ENCODE data around the gene ZSCAN30.
A peak's percentile ranks its signal among the peaks of the same experiment; 100 is the strongest.

Gene ZSCAN30

DNA sequence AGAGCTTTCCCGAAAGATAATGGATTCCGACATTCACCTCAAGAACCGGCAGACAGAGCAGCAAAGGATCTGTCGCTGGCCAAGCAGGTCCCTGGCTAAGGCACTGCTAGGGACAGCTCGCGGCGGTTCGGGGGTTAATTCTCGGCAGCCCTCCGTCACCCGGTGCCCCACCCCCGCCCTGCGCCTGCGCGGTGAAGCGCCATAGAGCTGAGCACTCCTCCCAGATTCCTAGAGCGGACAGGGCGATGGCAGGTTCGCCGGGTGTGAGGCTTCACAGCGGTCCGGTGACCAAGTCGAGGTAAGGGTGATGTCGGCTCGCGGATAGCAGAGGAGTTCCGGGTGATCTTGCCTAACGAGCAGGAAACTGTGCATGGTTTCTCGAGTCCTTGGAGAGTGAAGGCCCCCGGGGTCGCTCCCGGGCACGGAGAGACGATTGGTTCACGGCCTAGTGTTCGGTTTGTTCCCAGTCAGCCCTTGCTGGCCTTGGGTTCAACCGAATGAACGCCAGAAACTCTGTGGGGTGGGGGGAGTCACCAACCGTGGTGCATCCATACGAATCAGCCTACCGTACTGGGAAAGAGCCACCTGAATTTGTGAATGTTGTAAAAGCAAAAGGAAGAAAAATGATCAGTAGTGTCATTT lies at the start of gene ZSCAN30:
Gene ZSCAN30 (minus strand): TSS at position 136 of the 642 bp plus-strand sequence. CDS start 25,877 bp downstream, outside the sequence.
- peak; percentile 91 to 92 for DNase-seq (ENCODE audit: low read depth in 2 of 2)

DNA sequence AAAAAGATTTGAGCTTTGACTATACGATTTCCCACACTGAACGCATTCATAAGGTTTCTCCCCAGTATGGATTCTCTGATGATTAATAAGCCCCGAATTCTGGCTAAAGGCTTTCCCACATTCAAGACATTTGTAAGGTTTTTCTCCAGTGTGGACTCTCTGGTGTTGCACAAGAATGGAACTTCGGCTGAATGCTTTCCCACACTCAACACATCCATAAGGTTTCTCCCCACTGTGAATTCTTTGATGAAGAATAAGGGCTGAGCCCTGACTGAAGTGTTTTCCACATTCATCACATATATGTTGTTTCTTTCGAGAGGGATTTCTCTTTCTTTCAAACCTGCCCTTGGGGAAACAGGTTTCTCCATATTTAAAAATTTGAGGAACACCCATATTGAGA lies 47.3 kb upstream of the ZSCAN30 start:
- no peak for DNase-seq (ENCODE audit: low read depth in 2 of 2)

DNA sequence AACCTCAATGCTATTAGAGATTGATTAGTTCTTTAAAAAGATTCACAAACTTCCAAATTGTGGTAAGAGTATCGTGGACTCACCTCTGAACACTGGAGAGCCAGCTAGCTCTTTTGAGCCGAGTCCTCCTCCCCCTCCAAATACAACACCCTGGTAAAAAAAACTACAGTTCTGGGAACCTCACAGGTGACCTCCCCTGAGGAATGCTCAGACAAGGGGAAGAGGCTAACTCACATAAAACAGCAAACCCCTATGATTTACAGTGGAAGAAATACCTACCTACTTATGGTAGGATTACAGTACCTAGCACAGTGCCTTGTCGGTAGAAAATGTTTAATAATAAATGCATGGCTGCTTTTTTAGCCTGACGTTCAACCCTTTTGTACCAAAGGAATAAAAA lies 45.8 kb upstream of the ZSCAN30 start:
- DNase-seq (ENCODE audit: low read depth in 2 of 2), result no peak

DNA sequence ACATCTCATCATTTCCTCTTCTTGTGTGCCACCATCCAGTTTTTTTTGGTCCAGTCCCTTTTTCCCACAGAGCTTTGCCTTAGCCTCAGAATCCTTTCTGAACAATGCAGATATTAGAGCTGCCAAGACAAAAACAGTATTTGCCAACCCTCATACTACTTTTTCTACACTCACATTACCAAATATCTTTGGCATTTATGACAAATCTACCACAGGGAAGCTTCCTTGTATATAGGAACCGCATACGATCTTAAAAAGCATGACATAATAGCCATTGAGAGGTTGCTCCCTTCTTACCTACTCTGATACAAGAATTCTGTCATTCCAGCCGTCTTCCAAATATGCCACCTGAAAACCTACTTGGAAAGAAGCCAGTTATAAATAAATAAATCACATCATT lies 44.8 kb upstream of the ZSCAN30 start:
- DNase-seq (ENCODE audit: low read depth in 2 of 2), result no peak

DNA sequence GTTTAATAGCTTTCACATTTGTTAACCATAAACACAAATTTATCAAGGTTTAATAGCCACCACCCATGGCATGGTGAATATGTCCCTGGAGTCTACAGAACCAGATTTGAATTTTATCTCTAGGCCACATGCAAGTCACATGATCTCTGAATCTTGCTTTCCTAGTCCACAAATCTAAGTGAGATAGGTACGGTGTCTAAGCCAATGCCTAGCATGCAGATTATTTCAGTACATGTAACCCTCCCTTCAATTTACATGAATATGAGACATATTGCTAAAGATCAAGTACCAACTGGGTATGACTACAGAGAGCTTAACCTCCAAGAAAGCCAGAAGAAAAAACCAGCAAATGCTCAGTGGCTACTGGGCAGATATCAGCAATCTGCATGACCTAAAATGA lies 44.2 kb upstream of the ZSCAN30 start:
- DNase-seq (ENCODE audit: low read depth in 2 of 2), result no peak

DNA sequence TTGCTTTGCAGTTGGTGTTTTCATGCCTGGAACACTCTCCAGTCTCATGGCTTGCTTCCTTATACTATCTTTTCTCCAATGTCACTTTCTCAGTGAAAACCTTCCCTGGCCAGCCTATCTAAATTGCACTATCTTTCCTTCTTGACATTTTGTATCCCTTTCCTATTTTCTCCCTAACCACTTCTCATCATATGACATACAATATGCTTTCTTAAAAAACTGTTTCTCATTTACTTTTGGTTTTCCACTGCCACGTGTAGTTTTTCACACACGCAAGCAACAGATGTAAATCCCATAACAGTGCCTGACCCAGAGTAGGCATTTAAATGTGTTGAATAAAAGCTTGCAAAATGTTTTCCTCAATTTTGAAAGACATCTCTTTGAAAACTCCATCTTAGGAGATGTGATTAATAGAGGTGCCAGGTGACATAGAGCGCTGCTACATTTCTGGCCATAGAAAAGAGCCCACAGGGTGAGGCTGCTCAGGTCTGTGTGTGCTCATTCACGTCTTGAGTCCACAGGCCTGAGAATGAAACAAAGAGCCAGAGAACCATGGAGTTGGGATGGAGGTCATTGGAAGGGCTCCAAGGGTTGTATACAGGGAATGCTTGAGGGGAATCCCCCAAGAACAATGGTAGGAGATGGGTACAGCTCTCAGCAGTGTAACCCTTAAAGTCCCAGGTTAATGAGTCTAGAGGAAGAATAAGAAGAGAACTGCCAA lies 41.5 kb upstream of the ZSCAN30 start:
- DNase-seq (ENCODE audit: low read depth in 2 of 2), result no peak

DNA sequence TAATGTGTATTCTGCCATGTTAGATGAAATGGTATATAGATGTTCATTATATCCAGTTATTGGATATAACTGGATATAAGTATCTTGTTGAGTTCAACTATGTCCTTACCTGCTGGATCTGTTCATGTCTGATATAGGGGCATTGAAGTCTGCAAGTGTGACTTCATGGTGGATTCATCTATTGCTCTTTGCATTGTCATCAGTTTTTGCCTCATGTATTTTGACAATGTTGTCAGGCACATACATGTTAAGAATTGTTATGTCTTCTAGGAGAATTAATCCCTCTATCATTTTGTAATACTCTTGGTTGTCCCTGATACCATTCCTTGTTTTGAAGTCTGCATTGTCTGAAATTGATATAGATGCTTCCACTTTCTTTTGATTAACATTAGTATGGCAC lies 38.8 kb upstream of the ZSCAN30 start:
- no peak for DNase-seq (ENCODE audit: low read depth in 2 of 2)

DNA sequence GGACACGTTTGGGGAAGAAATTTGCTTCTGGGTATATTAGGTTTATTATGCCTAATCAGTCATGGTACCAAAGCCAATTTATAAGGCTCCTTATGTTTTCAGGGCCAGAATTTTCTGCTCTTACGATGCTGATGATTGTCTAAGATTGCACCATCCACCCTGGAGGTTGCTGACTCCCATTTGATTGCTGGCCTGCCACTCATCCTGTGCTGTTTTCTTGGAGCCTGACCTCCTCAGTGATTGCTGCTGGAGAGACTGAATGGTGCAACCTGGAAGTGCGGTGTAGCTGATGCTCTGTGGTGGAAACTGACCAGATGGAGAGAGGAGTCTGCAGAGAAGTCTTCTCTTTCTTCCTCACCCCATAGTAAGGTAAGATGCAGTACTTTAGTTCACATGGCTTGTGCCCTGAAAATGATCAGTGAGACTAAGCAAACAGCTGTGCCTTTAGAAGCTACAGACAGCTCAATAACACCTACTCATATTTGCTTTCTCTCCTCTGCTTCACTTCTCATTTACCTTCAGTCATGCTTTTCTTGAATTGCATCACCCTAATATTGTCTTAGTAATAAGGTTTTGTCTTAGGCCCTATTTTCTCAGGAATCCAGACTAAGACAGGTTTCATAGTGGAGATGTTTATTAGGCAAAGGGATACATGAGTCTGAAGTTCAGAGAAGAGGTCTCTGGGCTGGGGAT lies 36.8 kb upstream of the ZSCAN30 start:
- DNase-seq (ENCODE audit: low read depth in 2 of 2), result no peak

DNA sequence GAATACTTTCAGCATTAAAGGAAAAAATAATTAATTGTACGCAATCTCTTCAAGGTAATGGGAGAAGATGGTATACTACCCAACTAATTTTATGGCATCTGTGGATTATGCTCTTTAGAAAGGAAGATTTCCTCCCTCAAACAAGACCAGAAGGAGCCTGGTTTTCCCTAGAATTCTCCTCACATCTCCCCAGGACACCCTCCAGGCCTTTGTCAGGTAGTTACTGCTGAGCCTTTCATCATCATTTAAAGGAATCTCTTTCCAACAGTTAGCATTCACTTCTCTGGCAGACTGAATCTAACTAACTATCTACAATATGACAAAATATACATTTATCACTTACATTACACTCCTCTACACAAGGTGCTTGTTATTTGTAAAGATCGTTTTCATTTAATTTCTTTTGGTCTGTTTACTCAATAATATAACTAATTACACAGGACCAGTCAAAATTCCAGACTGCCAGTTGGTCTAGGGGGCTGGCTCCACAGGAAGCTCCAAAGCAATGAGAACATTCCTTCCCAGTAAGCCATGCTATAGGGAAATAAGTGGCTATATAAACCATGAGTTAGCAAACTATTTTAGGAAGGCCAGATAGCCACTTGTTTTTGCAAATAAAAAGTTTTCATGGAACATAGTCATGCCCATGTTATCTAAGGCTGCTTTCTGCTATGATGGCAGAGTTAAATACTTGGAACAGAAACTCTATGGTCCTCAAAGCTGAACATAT lies 35.1 kb upstream of the ZSCAN30 start:
- DNase-seq (ENCODE audit: low read depth in 2 of 2), result no peak

DNA sequence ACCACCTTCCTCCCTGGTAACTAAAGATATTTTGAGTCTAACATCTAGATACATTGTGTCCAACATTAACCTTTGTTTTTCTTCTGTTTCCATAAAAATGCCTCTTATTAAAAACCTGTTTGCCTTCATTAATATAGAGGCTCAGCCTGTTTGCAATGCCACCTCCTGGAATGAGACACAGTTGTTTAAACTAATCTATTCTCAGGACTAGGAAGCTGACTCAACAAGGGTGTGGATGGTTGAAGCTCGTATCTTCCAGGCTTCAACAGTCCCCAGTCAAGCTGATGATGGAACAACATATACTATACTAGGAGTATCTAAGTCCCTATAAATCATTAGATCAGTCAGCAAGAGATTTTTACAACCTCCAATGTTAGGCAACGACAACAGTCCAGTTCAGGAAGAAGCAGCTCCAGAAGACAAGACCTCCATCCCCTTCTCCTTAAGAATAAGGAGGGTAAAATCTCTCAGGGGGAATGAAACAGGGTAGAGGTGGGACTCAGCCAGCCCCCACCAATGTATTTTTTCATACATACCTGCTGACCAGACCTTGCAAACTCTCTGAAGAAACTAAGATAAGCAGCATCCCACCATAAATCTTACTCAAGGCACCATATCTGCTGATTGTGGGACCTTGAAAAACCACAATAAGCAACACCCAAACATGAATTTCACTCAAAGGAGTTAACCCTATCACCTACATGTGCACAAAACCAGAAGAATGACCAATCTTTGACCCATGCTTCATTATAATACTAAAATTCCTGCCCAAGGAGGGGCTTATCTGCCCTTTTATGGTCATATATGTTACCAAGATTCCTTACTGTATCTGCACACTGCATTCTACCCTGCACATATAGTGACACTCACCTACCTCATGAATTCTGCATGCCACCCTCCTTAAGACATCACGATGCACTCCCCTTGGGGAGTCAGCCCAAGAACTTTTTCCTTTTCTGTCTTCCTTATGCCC lies 32.7 kb upstream of the ZSCAN30 start:
- DNase-seq (ENCODE audit: low read depth in 2 of 2), result no peak

DNA sequence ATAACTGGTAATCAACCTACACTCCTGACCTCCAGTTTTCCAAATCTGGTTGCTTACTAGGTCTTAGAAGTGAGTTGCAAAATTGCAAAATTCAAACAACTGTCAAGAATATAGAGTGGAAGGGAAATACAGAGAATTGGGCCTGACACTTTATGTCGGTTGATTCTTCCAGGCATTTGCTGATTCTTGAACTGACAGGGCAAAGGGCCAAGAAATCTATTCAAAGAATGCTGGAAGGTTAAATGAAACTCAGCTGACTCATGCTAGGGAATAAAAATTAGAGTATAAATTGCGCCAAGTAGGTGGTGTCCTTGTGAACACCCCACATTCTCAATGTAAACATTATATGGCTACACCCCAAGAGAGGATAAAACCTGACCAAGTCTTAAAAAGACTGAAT lies 21.5 kb upstream of the ZSCAN30 start:
- no peak for DNase-seq (ENCODE audit: low read depth in 2 of 2)

DNA sequence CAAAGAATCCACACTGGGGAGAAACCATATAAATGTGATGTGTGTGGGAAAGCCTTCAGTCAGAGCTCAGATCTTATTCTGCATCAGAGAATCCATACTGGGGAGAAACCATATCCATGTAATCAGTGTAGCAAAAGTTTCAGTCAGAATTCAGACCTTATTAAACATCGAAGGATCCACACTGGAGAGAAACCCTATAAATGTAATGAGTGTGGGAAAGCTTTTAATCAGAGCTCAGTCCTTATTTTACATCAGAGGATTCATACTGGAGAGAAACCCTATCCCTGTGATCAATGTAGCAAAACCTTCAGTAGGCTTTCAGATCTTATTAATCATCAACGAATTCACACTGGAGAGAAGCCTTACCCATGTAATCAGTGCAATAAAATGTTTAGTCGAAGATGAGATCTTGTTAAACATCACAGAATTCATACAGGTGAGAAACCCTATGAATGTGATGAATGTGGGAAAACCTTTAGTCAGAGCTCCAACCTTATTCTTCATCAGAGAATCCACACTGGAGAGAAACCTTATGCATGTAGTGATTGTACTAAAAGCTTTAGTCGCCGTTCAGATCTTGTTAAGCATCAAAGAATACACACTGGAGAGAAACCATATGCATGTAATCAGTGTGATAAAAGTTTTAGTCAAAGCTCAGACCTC lies 16.7 kb upstream of the ZSCAN30 start:
- no peak for DNase-seq (ENCODE audit: low read depth in 2 of 2)

DNA sequence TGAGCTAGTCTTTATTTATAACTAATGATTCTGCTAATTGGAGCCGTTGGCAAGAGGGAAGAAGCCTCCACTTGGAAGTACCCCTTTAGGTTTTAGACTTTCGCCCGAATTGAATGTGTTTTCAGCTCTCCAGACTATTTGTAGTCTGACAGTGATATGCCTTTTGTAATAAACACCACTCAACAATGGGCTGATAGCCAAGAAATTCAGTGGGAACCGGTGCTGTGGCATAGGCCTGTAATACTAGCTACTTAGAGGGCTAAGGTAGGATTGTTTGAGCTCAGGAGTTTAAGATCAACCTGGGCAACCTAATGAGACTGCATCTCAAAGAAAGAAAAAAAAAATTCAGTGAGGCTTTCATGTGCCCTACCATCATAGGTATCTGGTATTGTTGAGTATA lies 13.6 kb upstream of the ZSCAN30 start:
- no peak for DNase-seq (ENCODE audit: low read depth in 2 of 2)

DNA sequence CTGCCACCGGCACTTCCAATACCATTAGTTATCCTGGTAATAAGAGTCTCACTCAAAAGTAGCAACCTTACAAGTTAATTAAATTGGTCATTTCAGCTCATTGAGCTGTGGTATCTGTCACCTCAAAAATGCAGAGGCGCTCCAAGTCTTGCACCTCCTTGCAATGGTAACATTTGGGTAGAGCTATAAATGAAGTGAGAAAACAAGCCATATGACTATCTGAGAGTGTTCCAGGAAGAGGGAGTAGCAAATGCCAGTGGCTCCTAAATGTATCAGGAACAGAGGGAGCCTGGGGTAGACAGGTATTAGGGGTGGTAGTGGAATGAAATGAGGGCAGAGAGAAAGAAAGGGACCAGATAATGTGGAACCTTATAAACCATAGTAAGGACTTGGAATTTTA lies 6.0 kb upstream of the ZSCAN30 start:
- no peak for DNase-seq (ENCODE audit: low read depth in 2 of 2)

DNA sequence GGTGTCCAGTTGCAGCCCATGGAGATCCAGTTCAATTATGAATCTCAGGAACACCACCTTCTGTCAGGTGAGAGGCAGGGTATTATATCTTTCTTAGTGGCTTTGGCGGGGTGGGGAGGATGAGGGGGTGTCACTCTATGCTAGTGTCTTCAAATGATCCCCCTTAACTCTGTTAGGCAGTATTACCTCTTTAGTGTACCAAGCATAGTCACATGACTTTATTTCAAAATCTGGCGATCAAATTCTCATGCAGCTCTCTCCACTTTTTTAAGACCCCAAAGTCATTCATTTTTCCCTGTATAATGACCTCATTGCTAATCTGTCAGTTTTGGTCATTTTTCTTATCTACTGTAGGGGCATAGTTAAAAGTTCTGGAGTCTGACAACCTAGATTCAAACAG lies 1.1 kb upstream of the ZSCAN30 start:
- DNase-seq (ENCODE audit: low read depth in 2 of 2), result no peak

DNA sequence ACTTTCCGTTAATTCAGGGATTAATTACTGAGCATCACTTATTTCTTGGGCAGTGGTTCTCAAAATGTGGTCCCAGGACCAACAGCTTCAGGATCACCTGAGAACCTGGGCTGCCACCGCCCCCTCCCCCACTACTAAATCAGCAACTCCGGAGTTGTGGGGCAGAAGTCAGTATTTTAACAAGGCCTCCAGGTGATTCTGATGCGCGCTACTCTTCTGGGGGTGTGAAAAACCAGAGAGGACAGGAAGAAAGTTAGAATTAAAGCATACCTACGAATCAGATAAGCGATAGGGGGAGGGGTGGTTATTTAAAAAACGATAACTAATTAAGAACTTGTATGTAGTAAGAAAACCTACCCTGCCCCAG lies 319 bp downstream of the ZSCAN30 start:
- no peak for DNase-seq (ENCODE audit: low read depth in 2 of 2)

DNA sequence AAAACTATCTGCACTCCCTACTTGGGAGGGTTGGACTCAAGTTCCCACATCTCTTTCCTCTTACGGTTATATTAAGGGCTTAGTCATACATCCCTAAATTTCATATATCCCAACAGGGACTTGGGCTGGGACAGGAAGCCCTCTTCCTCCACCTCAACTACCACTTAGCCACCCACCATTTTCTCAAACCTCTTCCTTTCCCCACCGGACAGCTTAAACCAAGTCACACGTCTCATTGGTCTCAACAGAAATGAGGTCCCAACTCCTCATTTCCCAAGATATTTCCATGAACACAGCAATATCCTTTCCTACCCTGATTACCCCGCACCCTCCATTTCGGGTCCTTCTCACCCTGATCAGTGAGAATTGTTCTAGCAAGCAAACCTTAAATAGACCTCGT lies 736 bp downstream of the ZSCAN30 start:
- no peak for DNase-seq (ENCODE audit: low read depth in 2 of 2)

DNA sequence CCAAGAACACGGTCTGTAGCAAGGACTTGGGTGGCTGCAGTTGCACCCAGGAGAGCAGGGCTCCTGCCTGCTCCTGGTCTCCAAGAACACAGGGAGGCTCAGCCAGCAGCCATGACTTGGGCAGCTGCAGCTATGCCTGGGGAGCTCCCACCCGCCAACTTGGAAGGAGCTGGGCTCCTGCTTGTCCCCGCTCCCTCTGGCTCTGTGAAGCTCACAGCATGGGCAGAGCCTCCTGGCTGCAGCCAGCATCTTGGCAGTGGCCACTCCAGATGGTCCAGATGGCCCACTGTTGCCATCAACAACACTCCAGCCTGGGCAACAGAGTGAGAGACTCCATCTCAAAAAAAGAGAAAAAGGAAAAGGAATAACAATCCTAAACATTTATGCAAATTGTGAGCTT lies 5.2 kb downstream of the ZSCAN30 start:
- no peak for DNase-seq (ENCODE audit: low read depth in 2 of 2)

DNA sequence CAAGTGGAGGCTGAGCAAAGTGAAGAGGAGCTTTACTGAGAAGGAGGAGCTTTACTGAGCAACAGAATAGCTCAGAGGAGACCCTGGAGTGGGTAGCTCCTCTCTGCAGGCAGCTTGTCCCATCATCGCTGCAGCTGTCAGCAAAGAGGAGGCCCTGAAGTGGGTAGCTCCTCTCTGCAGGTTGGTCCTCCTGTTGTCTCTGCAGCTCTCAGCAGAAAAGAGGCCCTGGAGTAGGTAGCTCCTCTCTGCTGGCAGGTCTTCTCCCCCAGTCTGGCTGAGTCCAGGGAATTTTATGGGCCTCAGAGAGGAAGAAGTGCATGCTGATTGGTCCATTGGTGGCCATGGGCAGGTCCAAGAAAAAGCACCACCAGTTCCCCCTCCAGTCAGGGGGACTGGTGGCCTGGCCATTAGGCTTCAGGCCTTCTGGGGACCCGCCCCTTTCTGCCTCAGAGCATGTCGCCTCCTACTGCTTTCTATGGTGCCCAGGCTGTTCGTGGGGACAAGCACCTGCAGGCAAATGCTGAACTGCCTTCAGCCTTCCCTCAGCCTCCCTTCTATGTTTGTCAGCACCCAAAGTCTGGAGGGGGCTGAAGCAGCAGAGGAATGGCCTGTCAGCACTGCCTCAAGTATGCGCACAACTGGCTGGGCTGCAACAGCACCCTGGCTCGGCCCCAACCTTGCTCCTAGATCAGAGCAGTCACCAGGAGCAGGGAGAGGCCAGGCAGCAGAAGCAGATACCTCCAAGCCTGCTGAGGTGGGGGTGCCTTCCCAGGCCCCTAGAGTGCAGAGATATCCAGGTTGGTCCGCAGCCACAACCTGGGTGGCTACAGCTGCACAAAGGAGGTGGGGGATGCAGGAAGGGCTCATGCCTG lies 5.9 kb downstream of the ZSCAN30 start:
- DNase-seq (ENCODE audit: low read depth in 2 of 2), result no peak

DNA sequence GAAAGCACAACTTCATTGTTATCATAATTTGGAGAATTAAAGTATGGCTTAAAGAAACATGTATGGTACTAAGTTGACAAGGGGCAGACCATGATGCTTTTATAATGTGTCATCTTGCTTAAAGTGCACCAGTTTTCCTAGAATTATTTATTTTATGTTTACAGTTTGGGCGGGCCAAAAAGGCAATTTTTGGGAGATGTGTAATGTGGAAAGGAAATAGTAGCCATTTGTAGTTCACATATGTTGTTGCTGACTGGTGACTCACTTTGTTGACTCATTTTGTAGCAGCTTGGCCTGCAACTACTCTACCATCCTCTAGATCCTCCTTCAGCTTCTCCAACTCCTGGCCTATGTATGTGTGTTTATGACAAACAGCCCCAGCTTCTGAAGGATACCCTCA lies 7.7 kb downstream of the ZSCAN30 start:
- no peak for DNase-seq (ENCODE audit: low read depth in 2 of 2)
